Measurements from ENCODE around the gene ADGRV1.
A peak's percentile ranks its signal among the peaks of the same experiment; 100 is the strongest.

ADGRV1 gene

GRCh38 chr5:91194824-91195381 is 636.3 kb downstream of the ADGRV1 start:
- Histone ChIP-seq H3K9me3 (ENCODE audit: severe bottlenecking) (no peaks in the 10 kb centered on the region), H3K36me3 (ENCODE audit: low read depth) (no peaks in the 10 kb centered on the region), H3K27me3 (ENCODE audit: insufficient read depth, poor library complexity, severe bottlenecking) (no peaks in the 10 kb centered on the region), H3K4me3 (ENCODE audit: severe bottlenecking) (no peak overlapping the region), H3K4me1 (ENCODE audit: insufficient read depth, poor library complexity, severe bottlenecking) (no peaks in the 10 kb centered on the region), H3K27ac (ENCODE audit: poor library complexity, severe bottlenecking) (no peak overlapping the region)
- TF ChIP-seq, protein P1, sequence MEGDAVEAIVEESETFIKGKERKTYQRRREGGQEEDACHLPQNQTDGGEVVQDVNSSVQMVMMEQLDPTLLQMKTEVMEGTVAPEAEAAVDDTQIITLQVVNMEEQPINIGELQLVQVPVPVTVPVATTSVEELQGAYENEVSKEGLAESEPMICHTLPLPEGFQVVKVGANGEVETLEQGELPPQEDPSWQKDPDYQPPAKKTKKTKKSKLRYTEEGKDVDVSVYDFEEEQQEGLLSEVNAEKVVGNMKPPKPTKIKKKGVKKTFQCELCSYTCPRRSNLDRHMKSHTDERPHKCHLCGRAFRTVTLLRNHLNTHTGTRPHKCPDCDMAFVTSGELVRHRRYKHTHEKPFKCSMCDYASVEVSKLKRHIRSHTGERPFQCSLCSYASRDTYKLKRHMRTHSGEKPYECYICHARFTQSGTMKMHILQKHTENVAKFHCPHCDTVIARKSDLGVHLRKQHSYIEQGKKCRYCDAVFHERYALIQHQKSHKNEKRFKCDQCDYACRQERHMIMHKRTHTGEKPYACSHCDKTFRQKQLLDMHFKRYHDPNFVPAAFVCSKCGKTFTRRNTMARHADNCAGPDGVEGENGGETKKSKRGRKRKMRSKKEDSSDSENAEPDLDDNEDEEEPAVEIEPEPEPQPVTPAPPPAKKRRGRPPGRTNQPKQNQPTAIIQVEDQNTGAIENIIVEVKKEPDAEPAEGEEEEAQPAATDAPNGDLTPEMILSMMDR (IDR thresholded peaks at IDR 0.05; ENCODE audit: poor library complexity, severe bottlenecking): no peak
- DNase-seq (ENCODE audit: low spot score) (no peak), ATAC-seq (ENCODE audit: low read depth) (no peak)

DNA sequence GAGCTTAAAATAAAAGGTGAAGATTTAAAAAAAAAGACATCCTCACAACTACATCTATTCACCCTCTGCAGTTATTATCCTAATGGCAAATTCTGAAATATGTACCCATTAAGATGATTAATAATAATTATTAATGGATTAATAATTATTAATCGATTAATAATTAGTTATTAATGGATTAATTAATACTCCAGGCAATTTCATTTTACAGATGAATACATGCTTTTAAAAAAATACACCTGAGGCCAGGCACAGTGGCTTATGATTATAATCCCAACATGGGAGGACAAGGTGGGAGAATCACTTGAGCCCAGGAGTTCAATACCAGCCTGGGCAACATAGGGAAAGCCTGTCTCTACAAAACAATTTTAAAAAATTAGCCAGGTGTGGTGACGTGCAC is 642.1 kb downstream of the ADGRV1 start:
- ATAC-seq (ENCODE audit: low read depth): no peak
- DNase-seq (ENCODE audit: low spot score): no peak
- TF ChIP-seq, protein P1 (IDR thresholded peaks at IDR 0.05; ENCODE audit: poor library complexity, severe bottlenecking): no peak
- no peaks in the 10 kb centered on the region for H3K4me1 ChIP-seq (ENCODE audit: insufficient read depth, poor library complexity, severe bottlenecking)
- H3K27me3 ChIP-seq (ENCODE audit: insufficient read depth, poor library complexity, severe bottlenecking): peaks cover 4% of the 10 kb centered on the region
- H3K9me3 ChIP-seq (ENCODE audit: severe bottlenecking): no peaks in the 10 kb centered on the region
- H3K36me3 ChIP-seq (ENCODE audit: low read depth): no peaks in the 10 kb centered on the region
- no peak overlapping the region for H3K27ac ChIP-seq (ENCODE audit: poor library complexity, severe bottlenecking)
- no peak overlapping the region for H3K4me3 ChIP-seq (ENCODE audit: severe bottlenecking)

GRCh38 chr5:91206103-91206502 is 647.5 kb downstream of the ADGRV1 start:
- TF ChIP-seq, protein P1 (IDR thresholded peaks at IDR 0.05; ENCODE audit: poor library complexity, severe bottlenecking): no peak
- no peaks in the 10 kb centered on the region for H3K9me3 ChIP-seq (ENCODE audit: severe bottlenecking)
- no peak for ATAC-seq (ENCODE audit: low read depth)
- peaks cover 4% of the 10 kb centered on the region for H3K27me3 ChIP-seq (ENCODE audit: insufficient read depth, poor library complexity, severe bottlenecking)
- no peak for DNase-seq (ENCODE audit: low spot score)
- no peaks in the 10 kb centered on the region for H3K4me1 ChIP-seq (ENCODE audit: insufficient read depth, poor library complexity, severe bottlenecking)
- H3K36me3 ChIP-seq (ENCODE audit: low read depth): no peaks in the 10 kb centered on the region
- no peak overlapping the region for H3K27ac ChIP-seq (ENCODE audit: poor library complexity, severe bottlenecking)
- no peak overlapping the region for H3K4me3 ChIP-seq (ENCODE audit: severe bottlenecking)

DNA sequence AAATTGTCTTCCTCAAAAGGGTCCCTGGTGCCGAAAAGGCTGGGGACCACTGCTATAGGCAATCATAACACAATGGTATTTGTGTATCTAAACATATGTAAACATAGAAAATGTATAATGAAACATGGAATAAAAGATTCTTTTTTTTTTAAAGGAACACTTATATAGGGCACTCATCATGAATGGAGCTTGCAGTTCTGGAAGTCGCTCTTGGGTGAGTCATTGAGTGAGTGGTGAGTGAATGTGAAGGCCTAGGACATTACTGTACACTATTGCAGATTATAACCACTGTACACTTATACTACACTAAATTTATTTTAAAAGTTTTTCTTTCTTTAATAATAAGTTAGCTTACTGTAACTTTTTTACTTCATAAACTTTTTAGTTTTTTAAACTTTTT is 648.1 kb downstream of the ADGRV1 start:
- no peaks in the 10 kb centered on the region for H3K4me1 ChIP-seq (ENCODE audit: insufficient read depth, poor library complexity, severe bottlenecking)
- H3K27me3 ChIP-seq (ENCODE audit: insufficient read depth, poor library complexity, severe bottlenecking): peaks cover 2% of the 10 kb centered on the region
- TF ChIP-seq, protein P1 (IDR thresholded peaks at IDR 0.05; ENCODE audit: poor library complexity, severe bottlenecking): no peak
- H3K27ac ChIP-seq (ENCODE audit: poor library complexity, severe bottlenecking): no peak overlapping the region
- ATAC-seq (ENCODE audit: low read depth) (peak; percentile 98), DNase-seq (ENCODE audit: low spot score) (no peak)
- no peaks in the 10 kb centered on the region for H3K36me3 ChIP-seq (ENCODE audit: low read depth)
- no peaks in the 10 kb centered on the region for H3K9me3 ChIP-seq (ENCODE audit: severe bottlenecking)
- no peak overlapping the region for H3K4me3 ChIP-seq (ENCODE audit: severe bottlenecking)

DNA sequence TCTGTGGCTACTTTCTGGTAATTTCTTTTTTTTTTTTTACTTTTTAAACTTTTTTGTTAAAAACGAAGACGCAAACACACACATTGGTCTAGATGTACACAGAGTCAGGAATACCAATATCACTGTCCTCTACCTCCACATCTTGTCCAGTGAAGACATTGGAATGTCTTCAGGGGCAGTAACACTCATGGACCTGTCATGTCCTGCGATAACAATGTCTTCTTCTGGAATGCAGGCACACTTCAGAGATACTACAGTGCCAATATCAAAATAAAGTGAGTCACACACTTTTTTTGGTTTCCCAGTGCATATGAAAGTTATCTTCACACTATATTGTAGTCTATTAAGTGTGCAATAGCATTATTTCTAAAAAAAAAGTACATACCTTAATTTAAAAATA is 648.7 kb downstream of the ADGRV1 start:
- no peaks in the 10 kb centered on the region for H3K4me1 ChIP-seq (ENCODE audit: insufficient read depth, poor library complexity, severe bottlenecking)
- peak; percentile 75 for ATAC-seq (ENCODE audit: low read depth)
- no peaks in the 10 kb centered on the region for H3K36me3 ChIP-seq (ENCODE audit: low read depth)
- no peaks in the 10 kb centered on the region for H3K27me3 ChIP-seq (ENCODE audit: insufficient read depth, poor library complexity, severe bottlenecking)
- no peak overlapping the region for H3K4me3 ChIP-seq (ENCODE audit: severe bottlenecking)
- no peaks in the 10 kb centered on the region for H3K9me3 ChIP-seq (ENCODE audit: severe bottlenecking)
- TF ChIP-seq, protein P1 (IDR thresholded peaks at IDR 0.05; ENCODE audit: poor library complexity, severe bottlenecking): no peak
- H3K27ac ChIP-seq (ENCODE audit: poor library complexity, severe bottlenecking): no peak overlapping the region
- DNase-seq (ENCODE audit: low spot score): no peak
